BJ (cell line): ENCODE data around the gene RBP3. TPM values are rescaled to one million over a fixed set of nuclear protein-coding genes. Genes with fewer than 3 reads are reported as not detected.

Experiments
- CTCF ChIA-PET: fragments of 350-600 bp; formaldehyde crosslinking; extraction: SDS; loops from one replicate; lab custom pipeline; 2021; ENCODE audit warnings: antibody characterized with exemption, inconsistent platforms; lab: Yijun Ruan, JAX
- POLR2A ChIA-PET: fragments of 300-600 bp; sonication (Branson Sonifier 250); formaldehyde crosslinking; extraction: SDS; loops from one replicate; lab custom pipeline; 2021; ENCODE audit warnings: antibody characterized with exemption; lab: Charles Lee
- DNase-seq: peaks from one replicate; pipeline ENCODE4 v3.0.0-alpha.2; 2011; ENCODE audit warnings: low read depth
- H3K27me3 ChIP-seq: 2 replicates; pipeline ENCODE4 v1.6.0; 2011; ENCODE audit warnings: low read length; ENCODE audit not compliant: control insufficient read depth, insufficient read depth
- H3K36me3 ChIP-seq: 2 replicates; pipeline ENCODE4 v1.5.1; 2011; ENCODE audit warnings: low read length; ENCODE audit not compliant: control insufficient read depth, insufficient read depth
- H3K4me3 ChIP-seq: 2 replicates; pipeline ENCODE4 v1.5.1; 2011; ENCODE audit warnings: low read depth, mild to moderate bottlenecking, control low read depth, low read length
- polyA plus RNA-seq: library from polyadenylated mRNA; depleted of rRNA; stranded (reverse); fragments of >200 nt; gene quantifications from 2 replicates; pipeline ENCODE4 v1.2.3, GENCODE V29; 2011
- TF ChIP-seq, protein P1 (sequence below): IDR thresholded peaks from 2 replicates; pipeline ENCODE4 v1.5.1; 2011; ENCODE audit warnings: low read depth, mild to moderate bottlenecking, control low read depth, inconsistent platforms, low read length, moderate library complexity; ENCODE audit not compliant: insufficient read depth

The RBP3 gene
- polyA plus RNA-seq, 1 experiment, result not detected

DNA sequence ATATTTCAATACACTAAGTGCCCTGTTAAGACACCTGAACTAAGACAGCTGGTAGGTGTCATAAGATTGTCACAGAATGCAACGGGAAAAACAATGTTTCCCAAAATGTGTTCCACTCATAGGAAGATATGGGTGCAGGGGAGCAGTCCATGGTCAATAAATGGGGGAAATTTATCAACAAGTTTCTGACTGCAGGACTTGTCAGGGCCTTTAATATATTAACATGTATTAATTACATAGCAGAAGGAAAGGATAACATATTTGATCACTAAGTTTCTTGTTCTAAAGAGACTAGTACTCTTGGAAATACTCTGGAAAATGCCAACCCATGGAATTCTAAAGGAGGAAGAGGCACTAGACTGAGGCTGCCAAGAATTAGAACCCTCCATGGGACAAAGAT lies 6.7 kb downstream of the RBP3 start:
- DNase-seq, result no peak
- TF ChIP-seq, protein P1, sequence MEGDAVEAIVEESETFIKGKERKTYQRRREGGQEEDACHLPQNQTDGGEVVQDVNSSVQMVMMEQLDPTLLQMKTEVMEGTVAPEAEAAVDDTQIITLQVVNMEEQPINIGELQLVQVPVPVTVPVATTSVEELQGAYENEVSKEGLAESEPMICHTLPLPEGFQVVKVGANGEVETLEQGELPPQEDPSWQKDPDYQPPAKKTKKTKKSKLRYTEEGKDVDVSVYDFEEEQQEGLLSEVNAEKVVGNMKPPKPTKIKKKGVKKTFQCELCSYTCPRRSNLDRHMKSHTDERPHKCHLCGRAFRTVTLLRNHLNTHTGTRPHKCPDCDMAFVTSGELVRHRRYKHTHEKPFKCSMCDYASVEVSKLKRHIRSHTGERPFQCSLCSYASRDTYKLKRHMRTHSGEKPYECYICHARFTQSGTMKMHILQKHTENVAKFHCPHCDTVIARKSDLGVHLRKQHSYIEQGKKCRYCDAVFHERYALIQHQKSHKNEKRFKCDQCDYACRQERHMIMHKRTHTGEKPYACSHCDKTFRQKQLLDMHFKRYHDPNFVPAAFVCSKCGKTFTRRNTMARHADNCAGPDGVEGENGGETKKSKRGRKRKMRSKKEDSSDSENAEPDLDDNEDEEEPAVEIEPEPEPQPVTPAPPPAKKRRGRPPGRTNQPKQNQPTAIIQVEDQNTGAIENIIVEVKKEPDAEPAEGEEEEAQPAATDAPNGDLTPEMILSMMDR, result no peak
- peaks cover 3% of the 10 kb centered on the region; the same call in 1 of the 2 replicates for H3K27me3 ChIP-seq
- no peak overlapping the region for H3K4me3 ChIP-seq
- POLR2A ChIA-PET, result no interaction called here
- CTCF ChIA-PET, result interaction anchor here (1.2 to 1.4 kb wide), 2 partner anchors 9 to 14 kb away, joined by 4 to 7 read pairs; no protein-coding TSS in a partner anchor
- no peaks in the 10 kb centered on the region for H3K36me3 ChIP-seq

DNA sequence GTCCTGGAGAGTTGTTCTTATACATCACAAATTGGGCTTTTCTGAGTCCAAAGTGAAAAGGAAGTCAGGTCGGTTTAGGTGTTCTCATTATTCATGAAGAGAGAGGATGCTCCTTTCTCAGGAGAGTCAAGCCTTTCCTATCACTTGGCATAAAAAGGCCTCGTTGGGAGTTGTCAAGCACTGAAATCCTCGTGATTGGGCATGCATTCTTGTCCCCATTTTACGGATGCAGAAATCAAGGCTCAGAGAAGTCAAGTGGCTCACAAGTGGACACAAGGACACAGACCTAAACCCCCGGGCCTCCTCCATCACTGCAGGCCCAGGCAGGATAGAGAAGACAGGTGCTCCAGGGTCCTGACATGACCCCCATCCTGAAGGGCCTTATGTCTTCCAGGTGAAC lies 8.5 kb downstream of the RBP3 start:
- Histone ChIP-seq H3K36me3 (no peaks in the 10 kb centered on the region), H3K4me3 (no peak overlapping the region), H3K27me3 (peaks cover 3% of the 10 kb centered on the region; the same call in 1 of the 2 replicates)
- TF ChIP-seq, protein P1, result no peak
- ChIA-PET POLR2A (no interaction called here), CTCF (interaction anchor here (5.7 kb wide), 1 partner anchor 16 kb away, joined by 17 read pairs; no protein-coding TSS in a partner anchor)
- no peak for DNase-seq

DNA sequence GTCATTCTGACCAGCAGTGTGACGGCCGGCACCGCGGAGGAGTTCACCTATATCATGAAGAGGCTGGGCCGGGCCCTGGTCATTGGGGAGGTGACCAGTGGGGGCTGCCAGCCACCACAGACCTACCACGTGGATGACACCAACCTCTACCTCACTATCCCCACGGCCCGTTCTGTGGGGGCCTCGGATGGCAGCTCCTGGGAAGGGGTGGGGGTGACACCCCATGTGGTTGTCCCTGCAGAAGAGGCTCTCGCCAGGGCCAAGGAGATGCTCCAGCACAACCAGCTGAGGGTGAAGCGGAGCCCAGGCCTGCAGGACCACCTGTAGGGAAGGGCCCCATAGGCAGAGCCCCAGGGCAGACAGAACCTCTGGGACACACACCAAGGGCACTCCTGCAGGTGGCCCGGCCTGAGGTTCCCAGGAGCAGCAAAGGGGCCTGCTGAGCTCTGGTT lies 9.0 kb downstream of the RBP3 start:
- Histone ChIP-seq H3K27me3 (peaks cover 3% of the 10 kb centered on the region; the same call in 1 of the 2 replicates), H3K4me3 (no peak overlapping the region), H3K36me3 (no peaks in the 10 kb centered on the region)
- TF ChIP-seq, protein P1, result no peak
- ChIA-PET POLR2A (no interaction called here), CTCF (interaction anchor here (0.6 to 5.7 kb wide), 2 partner anchors 17 to 35 kb away, joined by 3 to 17 read pairs; partner anchors contain the start of gene GDF2)
- no peak for DNase-seq

DNA sequence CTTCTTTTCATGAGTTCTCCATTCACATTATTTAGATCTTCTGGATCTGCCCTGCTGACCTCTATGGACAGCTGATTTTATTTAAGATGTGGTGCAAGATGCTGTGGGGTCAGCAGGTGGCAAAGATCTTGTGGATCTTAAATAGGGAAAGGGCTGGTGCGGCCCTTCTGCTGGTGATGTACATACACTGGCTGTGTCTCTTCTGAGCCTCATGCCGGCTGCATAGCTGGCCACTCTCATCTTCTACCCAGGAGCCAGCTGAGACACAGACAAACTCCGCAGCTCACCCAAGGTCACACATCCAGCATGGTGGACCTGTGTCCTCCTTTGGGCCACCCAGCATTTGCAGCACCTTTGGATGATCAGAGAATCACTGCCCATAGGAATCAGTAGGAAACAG lies 9.7 kb downstream of the RBP3 start:
- DNase-seq, result no peak
- peaks cover 3% of the 10 kb centered on the region; the same call in 1 of the 2 replicates for H3K27me3 ChIP-seq
- H3K4me3 ChIP-seq, result no peak overlapping the region
- ChIA-PET CTCF (interaction anchor here (0.6 to 5.7 kb wide), 3 partner anchors 17 to 36 kb away, joined by 3 to 37 read pairs (median 17); partner anchors contain the start of gene GDF2), POLR2A (no interaction called here)
- no peaks in the 10 kb centered on the region for H3K36me3 ChIP-seq
- TF ChIP-seq, protein P1, result no peak

DNA sequence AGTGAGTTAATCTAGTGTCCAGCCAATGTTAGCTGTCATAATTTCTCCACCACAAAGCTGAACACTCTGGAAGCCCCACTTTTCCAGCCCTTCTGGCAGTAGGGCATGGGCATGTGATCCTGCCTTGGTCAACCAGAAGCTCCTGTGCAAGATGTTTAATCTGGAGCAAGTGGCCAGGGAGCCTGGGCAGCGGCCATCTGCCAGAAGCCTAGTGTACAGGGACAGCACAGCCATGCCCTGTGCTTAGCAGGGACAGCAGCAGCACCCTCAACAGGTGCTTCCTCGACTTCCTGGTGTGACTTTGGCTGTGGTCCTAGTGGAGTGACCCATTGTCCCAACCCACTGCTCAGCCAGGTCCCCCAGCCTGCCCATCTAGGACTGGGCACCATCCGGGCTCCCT lies 10.3 kb downstream of the RBP3 start:
- no peaks in the 10 kb centered on the region for H3K36me3 ChIP-seq
- no peak for DNase-seq
- TF ChIP-seq, protein P1, result no peak
- no peak overlapping the region for H3K4me3 ChIP-seq
- POLR2A ChIA-PET, result no interaction called here
- peaks cover 3% of the 10 kb centered on the region; the same call in 1 of the 2 replicates for H3K27me3 ChIP-seq
- CTCF ChIA-PET, result interaction anchor here (0.8 to 5.7 kb wide), 3 partner anchors 17 to 34 kb away, joined by 3 to 37 read pairs (median 17); no protein-coding TSS in a partner anchor
